ENCODE results near the gene LYPD6.

GRCh38 chr2:149473068-149473467 is 142.7 kb downstream of the LYPD6 start:
- TF ChIP-seq, protein P1, sequence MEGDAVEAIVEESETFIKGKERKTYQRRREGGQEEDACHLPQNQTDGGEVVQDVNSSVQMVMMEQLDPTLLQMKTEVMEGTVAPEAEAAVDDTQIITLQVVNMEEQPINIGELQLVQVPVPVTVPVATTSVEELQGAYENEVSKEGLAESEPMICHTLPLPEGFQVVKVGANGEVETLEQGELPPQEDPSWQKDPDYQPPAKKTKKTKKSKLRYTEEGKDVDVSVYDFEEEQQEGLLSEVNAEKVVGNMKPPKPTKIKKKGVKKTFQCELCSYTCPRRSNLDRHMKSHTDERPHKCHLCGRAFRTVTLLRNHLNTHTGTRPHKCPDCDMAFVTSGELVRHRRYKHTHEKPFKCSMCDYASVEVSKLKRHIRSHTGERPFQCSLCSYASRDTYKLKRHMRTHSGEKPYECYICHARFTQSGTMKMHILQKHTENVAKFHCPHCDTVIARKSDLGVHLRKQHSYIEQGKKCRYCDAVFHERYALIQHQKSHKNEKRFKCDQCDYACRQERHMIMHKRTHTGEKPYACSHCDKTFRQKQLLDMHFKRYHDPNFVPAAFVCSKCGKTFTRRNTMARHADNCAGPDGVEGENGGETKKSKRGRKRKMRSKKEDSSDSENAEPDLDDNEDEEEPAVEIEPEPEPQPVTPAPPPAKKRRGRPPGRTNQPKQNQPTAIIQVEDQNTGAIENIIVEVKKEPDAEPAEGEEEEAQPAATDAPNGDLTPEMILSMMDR (IDR thresholded peaks at IDR 0.05; ENCODE audit: low read depth, low read length, missing input control), result no peak
- no peak for TF ChIP-seq FOXA1 (IDR thresholded peaks at IDR 0.05)
- no peak for TF ChIP-seq MAX (IDR thresholded peaks at IDR 0.05)
- TF ChIP-seq JUND (IDR thresholded peaks at IDR 0.05), result no peak
- no peak for TF ChIP-seq RAD21 (IDR thresholded peaks at IDR 0.05)
- no peak for TF ChIP-seq SP1 (IDR thresholded peaks at IDR 0.05)

Measured in liver (tissue), 3 donors.